Smooth muscle cell (in vitro differentiated cells): ENCODE measurements around the gene CXorf65. TPM values are rescaled to one million over a fixed set of nuclear protein-coding genes. Genes with fewer than 3 reads are reported as not detected.

Experiments used
- polyA plus RNA-seq: library from polyadenylated mRNA; unstranded; fragments of >200 nt; fragmentation: Nextera tagmentation; extraction: Ambion mirVana; gene quantifications from 2 replicates; pipeline ENCODE4 v1.2.1, GENCODE V29; 2016
- small RNA-seq: library from RNA; depleted of rRNA; stranded (forward); fragments of <200 nt; gene quantifications from one replicate; pipeline ENCODE3, GENCODE V24; 2014
- total RNA-seq: library from RNA; depleted of rRNA; stranded (reverse); fragments of >200 nt; gene quantifications from 2 replicates; pipeline ENCODE4 v1.2.3, GENCODE V29; 2014

The CXorf65 gene
- total and polyA plus RNA-seq, 2 experiments from 2014 or later, result not detected

Small RNA genes within 50 kb of the gene (small RNA-seq; reads per million reads assigned to genes)
- not detected for gene CXorf65

Other genes starting within 250 kb of the CXorf65 start
- 0.40 and 1.1 TPM in 2 replicates for gene TEX11, start 198.0 kb downstream of the CXorf65 start, total RNA-seq
- 0.22 and 1.2 TPM in 2 replicates for gene TEX11, start 198.0 kb downstream of the CXorf65 start, polyA plus RNA-seq
- 0.81 and 0.99 TPM in 2 replicates for gene SLC7A3, start 175.6 kb downstream of the CXorf65 start, total RNA-seq
- gene SLC7A3, start 175.6 kb downstream of the CXorf65 start, polyA plus RNA-seq, result 1.5 and 2.3 TPM in 2 replicates
- gene SNX12, start 38.4 kb downstream of the CXorf65 start, total RNA-seq, result 27.4 and 27.6 TPM in 2 replicates
- gene SNX12, start 38.4 kb downstream of the CXorf65 start, polyA plus RNA-seq, result 6.4 and 11.8 TPM in 2 replicates
- gene FOXO4, start 10.9 kb downstream of the CXorf65 start, total RNA-seq, result 3.9 and 4.1 TPM in 2 replicates
- 2.1 and 3.4 TPM in 2 replicates for gene FOXO4, start 10.9 kb downstream of the CXorf65 start, polyA plus RNA-seq
- gene IL2RG, start 4.8 kb upstream of the CXorf65 start, total RNA-seq, result not detected in 2 replicates
- gene IL2RG, start 4.8 kb upstream of the CXorf65 start, polyA plus RNA-seq, result not detected in 2 replicates
- gene MED12, start 11.9 kb upstream of the CXorf65 start, total RNA-seq, result 19.6 and 25.4 TPM in 2 replicates
- gene MED12, start 11.9 kb upstream of the CXorf65 start, polyA plus RNA-seq, result 11.8 and 13.6 TPM in 2 replicates
- gene NLGN3, start 38.1 kb upstream of the CXorf65 start, total RNA-seq, result 0.13 and 0.40 TPM in 2 replicates
- gene NLGN3, start 38.1 kb upstream of the CXorf65 start, polyA plus RNA-seq, result 0.18 and 1.5 TPM in 2 replicates
- not detected in 2 replicates for gene GJB1, start 116.5 kb upstream of the CXorf65 start, total RNA-seq
- gene GJB1, start 116.5 kb upstream of the CXorf65 start, polyA plus RNA-seq, result not detected in 2 replicates
- gene ZMYM3, start 147.4 kb upstream of the CXorf65 start, total RNA-seq, result 26.9 and 29.5 TPM in 2 replicates
- gene ZMYM3, start 147.4 kb upstream of the CXorf65 start, polyA plus RNA-seq, result 9.0 and 10.5 TPM in 2 replicates
- 255 and 256 TPM in 2 replicates for gene NONO, start 176.9 kb upstream of the CXorf65 start, total RNA-seq
- gene NONO, start 176.9 kb upstream of the CXorf65 start, polyA plus RNA-seq, result 174 and 192 TPM in 2 replicates
- 2.0 and 3.1 TPM in 2 replicates for gene ITGB1BP2, start 195.0 kb upstream of the CXorf65 start, total RNA-seq
- gene ITGB1BP2, start 195.0 kb upstream of the CXorf65 start, polyA plus RNA-seq, result 0.96 TPM in 1 of 2 replicates, not detected in the other